ENCODE data around the gene SLC2A3.
"Not testable (repeated sequence)": the region's sequence is repeated elsewhere in the genome, so short reads cannot be mapped to it uniquely, and the experiment has no call there.

The SLC2A3 gene

GRCh38 chr12:7932599-7933240 is 3.3 kb downstream of the SLC2A3 start:
- H3K4me1 ChIP-seq (ENCODE audit: control insufficient read depth, insufficient read depth, low read length); H3K27me3 ChIP-seq (ENCODE audit: control insufficient read depth, insufficient read depth, low read length); H3K4me3 ChIP-seq (ENCODE audit: low read length); DNase-seq (ENCODE audit: low read depth, low spot score); H3K27ac ChIP-seq (ENCODE audit: low read length); H3K9me3 ChIP-seq (ENCODE audit: control insufficient read depth, insufficient read depth, low read length): not testable (repeated sequence)
- peaks cover 30% of the 10 kb centered on the region for H3K36me3 ChIP-seq (ENCODE audit: control insufficient read depth, insufficient read depth, low read length)
- no CpG with 5 or more reads among the region's 11 CpGs for WGBS (ENCODE audit: insufficient coverage, insufficient read length)

DNA sequence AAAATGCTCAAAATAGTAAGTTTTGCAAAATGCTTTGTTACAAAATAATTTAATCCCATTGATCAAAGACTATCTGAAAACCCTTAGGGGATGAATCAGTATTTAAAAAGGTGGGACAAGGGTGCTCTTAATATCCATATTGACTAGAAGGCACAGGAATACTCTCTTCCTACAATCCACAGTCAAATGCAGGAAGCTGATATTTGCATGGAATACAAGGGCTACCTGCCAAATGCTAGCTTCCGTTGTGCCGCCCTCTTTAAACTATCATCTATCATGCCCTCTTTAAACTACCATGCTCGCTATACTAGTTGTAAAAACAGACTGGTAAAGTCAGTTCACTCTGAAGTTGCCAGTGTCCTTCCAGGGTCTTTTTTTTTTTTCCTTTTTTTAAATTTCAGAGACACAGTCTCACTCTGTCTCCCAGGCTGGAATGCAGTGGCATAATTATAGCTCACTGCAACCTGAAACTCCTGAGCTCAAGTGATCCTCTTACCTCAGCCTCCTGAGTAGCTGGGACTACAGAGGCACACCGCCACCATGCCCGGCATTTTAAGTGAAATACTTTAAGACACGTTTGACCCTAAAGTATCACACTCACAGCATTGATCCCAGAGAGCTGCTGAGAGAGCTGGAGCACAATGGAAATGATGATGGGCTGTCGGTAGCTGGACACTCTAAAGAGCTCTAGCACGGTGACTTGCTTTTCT is 6.7 kb downstream of the SLC2A3 start:
- Histone ChIP-seq H3K27ac (ENCODE audit: low read length) (no peak overlapping the region), H3K4me1 (ENCODE audit: control insufficient read depth, insufficient read depth, low read length) (no peaks in the 10 kb centered on the region; the same call in 1 of the 2 replicates), H3K9me3 (ENCODE audit: control insufficient read depth, insufficient read depth, low read length) (no peaks in the 10 kb centered on the region), H3K27me3 (ENCODE audit: control insufficient read depth, insufficient read depth, low read length) (no peaks in the 10 kb centered on the region), H3K36me3 (ENCODE audit: control insufficient read depth, insufficient read depth, low read length) (peaks cover 42% of the 10 kb centered on the region), H3K4me3 (ENCODE audit: low read length) (no peak overlapping the region)
- no peak for DNase-seq (ENCODE audit: low read depth, low spot score)
- WGBS (ENCODE audit: insufficient coverage, insufficient read length) = no CpG with 5 or more reads among the region's 8 CpGs

- no peak overlapping the region for H3K4me3 ChIP-seq (ENCODE audit: low read length)
- no peak overlapping the region for H3K27ac ChIP-seq (ENCODE audit: low read length)
- H3K36me3 ChIP-seq (ENCODE audit: control insufficient read depth, insufficient read depth, low read length) = peaks cover 49% of the 10 kb centered on the region
- H3K27me3 ChIP-seq (ENCODE audit: control insufficient read depth, insufficient read depth, low read length) = no peaks in the 10 kb centered on the region
- H3K4me1 ChIP-seq (ENCODE audit: control insufficient read depth, insufficient read depth, low read length) = no peaks in the 10 kb centered on the region; the same call in 1 of the 2 replicates
- no peak for DNase-seq (ENCODE audit: low read depth, low spot score)
- WGBS (ENCODE audit: insufficient coverage, insufficient read length) = no CpG with 5 or more reads among the region's 4 CpGs
- H3K9me3 ChIP-seq (ENCODE audit: control insufficient read depth, insufficient read depth, low read length) = no peaks in the 10 kb centered on the region
Observed at GRCh38 chr12:7927470-7927869, 8.5 kb downstream of the SLC2A3 start.

DNA sequence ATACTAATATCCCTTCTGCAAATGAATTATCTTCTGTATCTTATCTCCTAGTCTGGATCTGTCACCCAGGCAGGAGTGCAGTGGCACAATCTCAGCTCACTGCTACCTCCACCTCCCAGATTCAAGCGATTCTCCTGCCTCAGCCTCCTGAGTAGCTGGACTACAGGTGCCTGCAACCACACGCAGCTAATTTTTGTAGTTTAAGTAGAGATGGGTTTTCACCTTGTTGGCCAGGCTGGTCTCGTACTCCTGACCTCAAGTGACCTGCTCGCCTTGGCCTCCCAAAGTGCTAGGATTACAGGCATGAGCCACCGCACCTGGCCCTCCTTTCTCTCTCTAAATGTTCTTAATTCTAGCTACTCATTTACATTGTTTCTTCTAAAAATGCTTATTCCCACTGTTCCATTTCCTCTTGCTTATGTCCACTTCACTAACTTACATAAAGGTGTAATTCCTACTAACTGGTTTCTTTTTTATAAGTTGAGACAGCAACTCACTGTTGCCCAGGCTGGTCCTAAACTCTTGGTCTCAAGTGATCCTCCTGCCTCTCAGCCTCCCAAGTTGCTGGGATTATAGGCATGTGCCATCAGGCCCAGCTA is 9.8 kb downstream of the SLC2A3 start:
- not testable (repeated sequence) for H3K27ac ChIP-seq (ENCODE audit: low read length); H3K4me1 ChIP-seq (ENCODE audit: control insufficient read depth, insufficient read depth, low read length); H3K9me3 ChIP-seq (ENCODE audit: control insufficient read depth, insufficient read depth, low read length); H3K27me3 ChIP-seq (ENCODE audit: control insufficient read depth, insufficient read depth, low read length); H3K4me3 ChIP-seq (ENCODE audit: low read length); DNase-seq (ENCODE audit: low read depth, low spot score)
- peaks cover 48% of the 10 kb centered on the region for H3K36me3 ChIP-seq (ENCODE audit: control insufficient read depth, insufficient read depth, low read length)
- no CpG with 5 or more reads among the region's 5 CpGs for WGBS (ENCODE audit: insufficient coverage, insufficient read length)

DNA sequence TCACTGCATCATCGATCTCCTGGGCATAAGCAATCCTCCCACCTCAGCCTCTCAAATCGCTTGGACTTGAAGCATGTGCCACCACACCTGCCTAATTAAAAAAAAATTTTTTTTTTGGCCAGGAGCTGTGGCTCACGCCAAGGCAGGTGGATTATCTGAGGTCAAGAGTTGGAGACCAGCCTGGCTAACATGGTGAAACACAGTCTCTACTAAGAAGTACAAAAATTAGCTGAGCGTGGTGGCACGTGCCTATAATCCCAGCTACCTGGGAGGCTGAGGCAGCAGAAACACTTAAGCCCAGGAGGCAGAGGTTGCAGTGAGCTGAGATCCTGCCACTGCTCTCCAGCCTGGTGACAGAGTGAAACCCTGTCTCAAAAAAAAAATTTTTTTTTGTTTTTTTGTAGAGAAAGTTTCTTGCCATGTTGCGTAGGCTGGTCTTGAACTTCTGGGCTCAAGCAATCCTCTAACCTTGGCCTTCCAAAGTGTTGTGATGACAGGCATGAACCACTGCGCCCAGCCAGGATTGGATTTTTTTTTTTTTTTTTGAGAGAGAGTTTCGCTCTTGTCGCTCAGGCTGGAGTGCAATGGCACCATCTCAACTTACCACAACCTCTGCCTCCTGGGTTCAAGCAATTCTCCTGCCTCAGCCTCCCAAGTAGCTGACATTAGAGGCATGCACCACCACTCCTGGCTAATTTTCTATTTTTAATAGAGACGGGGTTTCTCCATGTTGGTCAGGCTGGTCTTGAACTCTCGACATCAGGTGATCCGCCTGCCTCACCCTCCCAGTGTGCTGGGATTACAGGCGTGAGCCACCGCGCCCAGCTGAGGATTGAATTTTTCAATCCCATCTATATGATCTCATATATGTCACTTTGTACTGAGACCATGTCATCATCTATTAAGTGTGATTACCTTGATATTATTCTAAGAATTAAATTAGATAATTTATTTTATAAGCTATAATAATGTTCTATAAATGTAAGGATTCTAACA is 12.4 kb downstream of the SLC2A3 start:
- H3K36me3 ChIP-seq (ENCODE audit: control insufficient read depth, insufficient read depth, low read length) = peaks cover 34% of the 10 kb centered on the region; the same call in 1 of the 2 replicates
- no peak overlapping the region for H3K4me3 ChIP-seq (ENCODE audit: low read length)

GRCh38 chr12:7921181-7921580 is 14.8 kb downstream of the SLC2A3 start:
- not testable (repeated sequence) for H3K9me3 ChIP-seq (ENCODE audit: control insufficient read depth, insufficient read depth, low read length); H3K27ac ChIP-seq (ENCODE audit: low read length); H3K27me3 ChIP-seq (ENCODE audit: control insufficient read depth, insufficient read depth, low read length); DNase-seq (ENCODE audit: low read depth, low spot score); H3K4me3 ChIP-seq (ENCODE audit: low read length); H3K4me1 ChIP-seq (ENCODE audit: control insufficient read depth, insufficient read depth, low read length)
- H3K36me3 ChIP-seq (ENCODE audit: control insufficient read depth, insufficient read depth, low read length) = peaks cover 24% of the 10 kb centered on the region; the same call in 1 of the 2 replicates
- WGBS (ENCODE audit: insufficient coverage, insufficient read length) = no CpG with 5 or more reads among the region's 12 CpGs

More for the DNA sequence above, 12.4 kb downstream of the SLC2A3 start:
- H3K9me3 ChIP-seq (ENCODE audit: control insufficient read depth, insufficient read depth, low read length) = no peaks in the 10 kb centered on the region
- no CpG with 5 or more reads among the region's 15 CpGs for WGBS (ENCODE audit: insufficient coverage, insufficient read length)
- no peaks in the 10 kb centered on the region for H3K4me1 ChIP-seq (ENCODE audit: control insufficient read depth, insufficient read depth, low read length)
- H3K27ac ChIP-seq (ENCODE audit: low read length) = no peak overlapping the region
- no peak for DNase-seq (ENCODE audit: low read depth, low spot score)
- H3K27me3 ChIP-seq (ENCODE audit: control insufficient read depth, insufficient read depth, low read length) = no peaks in the 10 kb centered on the region

DNA sequence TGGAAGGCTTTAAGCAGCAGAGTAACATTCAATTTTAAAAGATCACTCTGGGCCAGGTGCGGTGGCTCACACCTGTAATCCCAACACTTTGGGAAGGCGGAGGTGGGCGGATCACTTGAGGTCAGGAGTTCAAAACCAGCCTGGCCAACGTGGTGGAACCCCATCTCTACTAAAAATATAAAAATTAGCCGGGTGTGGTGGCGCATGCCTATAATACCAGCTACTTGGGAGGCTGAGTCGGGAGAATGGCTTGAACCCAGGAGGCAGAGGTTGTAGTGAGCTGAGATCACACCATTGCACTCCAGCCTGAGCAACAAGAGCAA is 17.8 kb downstream of the SLC2A3 start:
- WGBS (ENCODE audit: insufficient coverage, insufficient read length) = no CpG with 5 or more reads among the region's 7 CpGs
- DNase-seq (ENCODE audit: low read depth, low spot score); H3K27me3 ChIP-seq (ENCODE audit: control insufficient read depth, insufficient read depth, low read length); H3K4me1 ChIP-seq (ENCODE audit: control insufficient read depth, insufficient read depth, low read length); H3K4me3 ChIP-seq (ENCODE audit: low read length); H3K9me3 ChIP-seq (ENCODE audit: control insufficient read depth, insufficient read depth, low read length); H3K27ac ChIP-seq (ENCODE audit: low read length): not testable (repeated sequence)
- H3K36me3 ChIP-seq (ENCODE audit: control insufficient read depth, insufficient read depth, low read length) = peaks cover 14% of the 10 kb centered on the region; the same call in 1 of the 2 replicates

DNA sequence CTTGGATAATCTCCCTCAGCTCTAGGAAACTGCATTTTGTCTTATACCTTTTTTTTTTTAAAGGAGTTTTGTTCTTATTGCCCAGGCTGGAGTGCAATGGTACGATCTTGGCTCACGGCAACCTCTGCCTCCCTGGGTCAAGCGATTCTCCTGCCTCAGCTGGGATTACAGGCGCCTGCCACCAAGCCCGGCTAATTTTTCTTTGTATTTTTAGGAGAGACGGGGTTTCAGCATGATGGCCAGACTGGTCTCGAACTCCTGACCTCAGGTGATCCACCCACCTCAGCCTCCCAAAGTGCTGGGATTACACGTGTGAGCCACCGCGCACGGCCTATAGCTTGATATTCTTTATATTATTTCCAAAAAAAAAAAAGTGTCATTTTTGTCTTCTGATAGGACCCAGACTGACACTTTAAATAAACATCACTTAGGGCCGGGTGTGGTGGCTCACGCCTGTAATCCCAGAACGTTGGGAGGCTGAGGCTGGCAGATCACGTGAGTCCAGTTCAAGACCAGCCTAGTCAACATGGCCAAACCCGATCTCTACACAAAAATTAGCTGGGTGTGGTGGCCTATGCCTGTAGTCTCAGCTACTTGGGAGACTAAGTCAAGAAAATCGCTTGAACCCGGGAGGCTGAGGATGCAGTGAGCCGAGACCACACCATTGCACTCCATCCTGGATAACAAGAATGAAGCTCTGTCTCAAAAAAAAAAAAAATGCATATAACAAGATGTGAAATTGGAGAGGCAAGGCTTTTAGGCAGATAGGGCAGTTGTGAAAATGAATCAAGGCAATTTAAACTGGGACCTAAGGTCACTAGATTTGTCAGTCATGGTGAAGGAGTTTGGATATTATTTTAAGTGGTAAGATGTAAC is 18.4 kb downstream of the SLC2A3 start:
- no peaks in the 10 kb centered on the region for H3K27me3 ChIP-seq (ENCODE audit: control insufficient read depth, insufficient read depth, low read length)
- no CpG with 5 or more reads among the region's 19 CpGs for WGBS (ENCODE audit: insufficient coverage, insufficient read length)
- peaks cover 8% of the 10 kb centered on the region; the same call in 1 of the 2 replicates for H3K36me3 ChIP-seq (ENCODE audit: control insufficient read depth, insufficient read depth, low read length)
- DNase-seq (ENCODE audit: low read depth, low spot score) = no peak
- no peaks in the 10 kb centered on the region for H3K9me3 ChIP-seq (ENCODE audit: control insufficient read depth, insufficient read depth, low read length)
- no peak overlapping the region for H3K27ac ChIP-seq (ENCODE audit: low read length)
- peaks cover 1% of the 10 kb centered on the region; the same call in 1 of the 2 replicates for H3K4me1 ChIP-seq (ENCODE audit: control insufficient read depth, insufficient read depth, low read length)
- H3K4me3 ChIP-seq (ENCODE audit: low read length) = no peak overlapping the region

GRCh38 chr12:7916936-7917335 is 19.1 kb downstream of the SLC2A3 start:
- Histone ChIP-seq H3K4me1 (ENCODE audit: control insufficient read depth, insufficient read depth, low read length) (peaks cover 1% of the 10 kb centered on the region; the same call in 1 of the 2 replicates), H3K27ac (ENCODE audit: low read length) (no peak overlapping the region), H3K36me3 (ENCODE audit: control insufficient read depth, insufficient read depth, low read length) (peaks cover 4% of the 10 kb centered on the region; the same call in 1 of the 2 replicates), H3K27me3 (ENCODE audit: control insufficient read depth, insufficient read depth, low read length) (no peaks in the 10 kb centered on the region), H3K4me3 (ENCODE audit: low read length) (no peak overlapping the region), H3K9me3 (ENCODE audit: control insufficient read depth, insufficient read depth, low read length) (no peaks in the 10 kb centered on the region)
- no peak for DNase-seq (ENCODE audit: low read depth, low spot score)
- no CpG with 5 or more reads among the region's 1 CpG for WGBS (ENCODE audit: insufficient coverage, insufficient read length)

All from iPS DF 6.9 (cell line).